K562 (cell line): ENCODE results near the gene DGKB. TPM values are rescaled to one million over a fixed set of nuclear protein-coding genes. Genes with fewer than 3 reads are reported as not detected.

Experiments
- AFF1 ChIP-seq, 2 experiments: fragments of 450-650 bp; IDR thresholded peaks; 2 replicates each; pipeline ENCODE4 v1.6.1; 2018; ENCODE audit warnings: mild to moderate bottlenecking in 2 of 2, low read depth in 1 of 2; ENCODE audit not compliant: partially characterized antibody in 2 of 2
- EGR1 ChIP-seq: fragments of 450-650 bp; conservative IDR thresholded peaks from 2 replicates; pipeline ENCODE4 v1.6.1; 2017; ENCODE audit warnings: mild to moderate bottlenecking
- HNRNPLL ChIP-seq: fragments of 200-400 bp; formaldehyde crosslinking; IDR thresholded peaks from 2 replicates; pipeline ENCODE4 v1.6.1; 2017; ENCODE audit warnings: low read length, low read depth, mild to moderate bottlenecking; ENCODE audit not compliant: poor library complexity, severe bottlenecking
- KAT2B ChIP-seq: IDR thresholded peaks from one replicate; pipeline ENCODE4 v1.6.1; 2012; ENCODE audit warnings: low read depth, mild to moderate bottlenecking, control low read depth, inconsistent platforms, low read length, moderate library complexity
- PRPF4 ChIP-seq: fragments of 200-400 bp; formaldehyde crosslinking; IDR thresholded peaks from one replicate; pipeline ENCODE4 v1.6.1; 2017; ENCODE audit warnings: low read length, low read depth, mild to moderate bottlenecking; ENCODE audit not compliant: insufficient read depth, poor library complexity, severe bottlenecking
- RAD51 ChIP-seq: fragments of 450-650 bp; IDR thresholded peaks from 2 replicates; pipeline ENCODE4 v1.7.1; 2016; ENCODE audit warnings: low read depth, mild to moderate bottlenecking, borderline replicate concordance
- ZNF133 ChIP-seq: fragments of 250-450 bp; sonication (Bioruptor Pico); IDR thresholded peaks from 2 replicates; pipeline ENCODE4 v1.4.0; 2020; ENCODE audit warnings: mild to moderate bottlenecking
- ZNF165 ChIP-seq: fragments of 250-450 bp; sonication (Bioruptor Pico); IDR thresholded peaks from 2 replicates; pipeline ENCODE4 v1.4.0; 2020; ENCODE audit warnings: borderline replicate concordance
- polyA plus RNA-seq, 8 experiments: library from polyadenylated mRNA; depleted of rRNA in 4 of 8; stranded (reverse) in 5 of 8; unstranded in 3 of 8; fragments of >200 nt; fragmentation: Nextera tagmentation in 2 of 8; fragmentation: Illumina TruSeq in 1 of 8; extraction: Ambion mirVana in 2 of 8; extraction: Trizol in 1 of 8; gene quantifications; 2 replicates each; pipeline versions ENCODE4 v1.2.1 to v1.2.3, GENCODE V29; 2011 to 2014; ENCODE audit warnings: inconsistent platforms in 1 of 8, missing spikeins in 1 of 8
- total RNA-seq, 7 experiments: library from RNA; depleted of rRNA in 6 of 7; stranded (reverse); fragments of >200 nt in 6 of 7; fragmentation: Illumina TruSeq in 2 of 7; extraction: Trizol in 2 of 7; gene quantifications; 2 replicates each; pipeline versions ENCODE4 v1.2.1 to v1.2.3, GENCODE V29; 2011 to 2021; ENCODE audit warnings: low replicate concordance in 1 of 7
- TF ChIP-seq, protein P1 (sequence below): fragments of 250-450 bp; sonication (Bioruptor Pico); IDR thresholded peaks from 2 replicates; pipeline ENCODE4 v1.4.0; 2020; ENCODE audit warnings: borderline replicate concordance

DGKB gene
- total and polyA plus RNA-seq, 9 of the 15 experiments (the other 6 are each of a cell fraction or from before 2014, with no cell fraction given) = 0.01 TPM; not detected in 8

GRCh38 chr7:14924398-14924797 lies 21.8 kb upstream of the DGKB start (continued):
- no peak for TF ChIP-seq AFF1 (IDR thresholded peaks at IDR 0.05; ENCODE audit: low read depth in 1 of 2, partially characterized antibody in 2 of 2)
- no peak for TF ChIP-seq EGR1
- no peak for TF ChIP-seq ZNF133 (CRISPR knock-in tag)
- TF ChIP-seq, protein P1, sequence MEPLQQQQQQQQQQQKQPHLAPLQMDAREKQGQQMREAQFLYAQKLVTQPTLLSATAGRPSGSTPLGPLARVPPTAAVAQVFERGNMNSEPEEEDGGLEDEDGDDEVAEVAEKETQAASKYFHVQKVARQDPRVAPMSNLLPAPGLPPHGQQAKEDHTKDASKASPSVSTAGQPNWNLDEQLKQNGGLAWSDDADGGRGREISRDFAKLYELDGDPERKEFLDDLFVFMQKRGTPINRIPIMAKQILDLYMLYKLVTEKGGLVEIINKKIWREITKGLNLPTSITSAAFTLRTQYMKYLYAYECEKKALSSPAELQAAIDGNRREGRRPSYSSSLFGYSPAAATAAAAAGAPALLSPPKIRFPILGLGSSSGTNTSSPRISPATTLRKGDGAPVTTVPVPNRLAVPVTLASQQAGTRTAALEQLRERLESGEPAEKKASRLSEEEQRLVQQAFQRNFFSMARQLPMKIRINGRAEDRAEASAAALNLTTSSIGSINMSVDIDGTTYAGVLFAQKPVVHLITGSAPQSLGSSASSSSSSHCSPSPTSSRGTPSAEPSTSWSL = no peak
- TF ChIP-seq RAD51 = no peak
- no peak for TF ChIP-seq PRPF4
- TF ChIP-seq ZNF165 (CRISPR knock-in tag) = no peak
- no peak for TF ChIP-seq HNRNPLL
- no peak for TF ChIP-seq KAT2B
